GM19238 (cell line): Measurements from ENCODE around the gene MTM1.
A peak's percentile ranks its signal among the peaks of the same experiment; 100 is the strongest.

Experiments
- DNase-seq: peaks from one replicate; pipeline ENCODE4 v3.0.0; 2011; ENCODE audit warnings: low spot score; ENCODE audit not compliant: insufficient read length

MTM1 gene

DNA sequence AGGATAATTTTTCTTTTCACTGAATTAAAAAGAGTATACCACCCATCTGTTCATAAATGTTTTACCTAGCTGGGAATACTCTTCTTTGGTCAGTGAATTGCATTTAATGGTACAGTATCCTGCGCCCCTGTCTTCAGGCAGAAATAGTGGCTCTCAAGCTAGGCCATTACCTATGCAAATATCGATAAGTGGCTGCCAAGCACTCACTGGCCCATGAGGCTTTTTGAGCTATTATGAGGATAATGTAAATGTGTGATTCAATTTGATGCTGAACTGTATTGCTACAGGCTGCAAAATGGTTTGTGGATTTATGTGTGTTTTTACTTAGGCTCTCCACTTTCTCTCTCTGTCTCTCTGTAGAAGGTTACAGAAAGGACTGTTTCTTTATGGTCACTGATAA, 94.7 kb downstream of the MTM1 start:
- DNase-seq: no peak

DNA sequence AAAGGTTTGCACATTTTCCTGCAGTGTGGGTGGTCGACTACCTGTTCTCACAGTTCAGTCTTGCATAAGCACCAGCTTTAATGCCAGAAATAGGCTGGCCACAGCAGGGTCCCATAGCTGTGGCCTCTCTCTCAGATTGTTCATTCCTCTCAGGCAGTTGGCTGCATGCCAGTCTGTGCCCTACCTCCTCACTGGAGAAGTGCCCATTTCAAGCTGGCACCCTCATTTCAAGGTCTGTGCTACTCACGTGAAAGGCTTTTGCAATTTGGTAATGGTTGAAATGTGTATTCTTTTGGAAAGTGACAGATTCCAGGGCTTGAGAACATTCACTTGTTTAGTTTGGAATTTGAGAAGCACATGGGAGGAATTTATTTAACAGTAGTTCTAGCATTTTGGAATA, 95.9 kb downstream of the MTM1 start:
- no peak for DNase-seq

DNA sequence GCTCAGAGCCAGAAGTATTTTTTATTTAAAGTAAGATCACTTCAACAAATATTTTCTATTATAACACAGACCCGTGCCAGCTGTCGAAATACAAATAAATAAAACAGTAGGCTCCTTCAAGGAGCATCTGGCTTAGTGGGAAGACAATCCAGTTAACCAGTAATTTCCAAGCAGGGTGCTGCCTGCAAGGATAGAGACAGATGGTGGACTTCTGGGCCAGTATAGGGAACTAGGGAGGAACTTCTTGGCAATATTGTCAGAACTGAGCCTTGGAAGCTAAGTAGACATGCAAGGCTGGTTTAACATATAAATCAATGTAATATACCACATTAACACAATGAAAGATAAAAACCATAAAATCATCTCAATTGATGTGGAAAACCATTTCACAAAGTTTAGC, 107.8 kb downstream of the MTM1 start:
- DNase-seq: no peak

DNA sequence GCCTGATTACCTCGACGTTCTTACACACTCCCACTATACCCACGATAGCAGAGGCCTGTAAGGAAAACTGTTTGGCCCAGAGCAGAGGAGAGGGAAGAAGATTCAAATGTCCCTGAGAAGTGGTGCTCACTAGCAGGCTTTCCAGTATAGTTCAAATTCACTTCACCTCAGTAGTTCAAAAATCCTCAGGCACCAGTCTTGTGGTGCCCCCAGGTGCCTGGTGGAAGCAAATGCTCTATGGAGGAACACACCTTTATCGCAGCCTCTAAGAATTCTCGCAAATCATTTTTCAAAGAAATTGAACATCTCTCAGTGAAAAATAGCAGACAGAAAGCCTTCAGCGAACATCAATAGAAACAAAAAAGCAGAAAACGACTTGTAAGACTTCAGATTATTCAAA, 112.6 kb downstream of the MTM1 start:
- DNase-seq: no peak

DNA sequence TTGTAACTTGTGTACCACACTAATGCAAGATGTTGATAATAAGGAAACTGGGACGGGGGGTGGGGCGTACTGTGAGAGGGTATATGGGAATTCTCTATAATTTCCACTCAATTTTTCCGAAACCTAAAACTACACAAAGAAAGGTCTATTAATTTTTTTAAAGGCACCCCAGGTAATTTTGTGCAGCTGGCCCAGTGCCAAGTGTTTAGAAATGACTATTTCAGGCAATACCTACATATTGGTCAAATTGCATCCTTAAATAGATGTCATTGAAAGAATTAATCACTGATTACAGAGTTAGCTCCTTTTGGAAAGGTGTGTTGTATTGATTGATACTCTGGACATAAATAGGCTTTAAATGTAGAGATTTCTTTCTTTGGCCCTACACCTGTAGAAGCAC, 114.7 kb downstream of the MTM1 start:
- DNase-seq: no peak

DNA sequence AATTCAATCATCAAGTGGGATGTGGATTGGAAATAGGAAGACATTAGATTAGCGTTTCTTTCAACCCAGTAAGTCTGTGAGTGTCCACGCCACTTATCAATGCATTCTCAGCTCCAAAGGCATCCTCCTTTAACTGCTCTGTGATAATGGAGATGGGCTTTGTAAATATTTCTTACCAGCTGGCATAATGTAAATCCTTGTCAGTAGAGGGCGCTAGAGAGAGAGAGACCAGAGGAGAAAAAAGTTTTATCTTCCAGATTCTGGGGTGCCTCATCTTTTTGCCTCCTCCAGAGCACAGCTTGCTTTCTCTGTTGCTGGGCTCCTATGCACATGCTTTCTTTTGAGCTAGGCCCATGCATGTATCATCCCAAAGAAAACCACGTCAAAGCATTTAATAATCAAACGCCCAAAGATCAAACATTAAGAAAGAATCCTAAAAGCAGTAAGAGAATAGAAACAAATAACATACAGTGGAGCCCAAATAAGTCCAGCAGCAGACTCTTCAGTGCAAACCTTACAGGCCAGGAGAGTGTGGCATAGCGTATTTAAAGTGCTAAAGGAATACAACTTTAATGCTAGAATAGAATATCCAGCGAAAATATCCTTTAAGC, 115.2 kb downstream of the MTM1 start:
- no peak for DNase-seq

DNA sequence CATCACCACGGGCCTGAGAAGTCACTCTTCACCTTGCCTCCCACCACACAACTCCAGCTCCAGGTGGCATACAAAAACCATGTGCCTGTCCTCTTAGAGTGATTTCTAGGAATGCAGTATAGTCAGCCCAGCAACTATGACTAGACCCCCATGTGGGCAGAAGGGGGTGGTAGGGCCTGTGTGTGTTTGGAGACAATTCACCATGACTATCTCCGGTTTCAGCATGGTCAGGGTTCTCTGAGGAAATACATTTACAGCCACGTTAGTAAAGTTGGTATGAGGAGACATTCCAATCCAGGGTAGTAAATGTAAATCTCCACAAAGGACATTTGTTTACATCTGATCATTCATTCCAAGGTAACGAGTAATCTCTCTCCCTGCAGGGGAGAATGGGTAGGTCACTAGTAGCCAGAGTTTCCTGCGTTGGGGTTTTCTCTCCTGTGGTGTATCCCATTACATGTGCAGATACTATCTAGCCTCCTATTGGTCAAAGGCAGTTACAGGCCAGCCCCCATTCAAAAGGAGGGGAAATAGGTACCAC, 120.6 kb downstream of the MTM1 start:
- DNase-seq: no peak

DNA sequence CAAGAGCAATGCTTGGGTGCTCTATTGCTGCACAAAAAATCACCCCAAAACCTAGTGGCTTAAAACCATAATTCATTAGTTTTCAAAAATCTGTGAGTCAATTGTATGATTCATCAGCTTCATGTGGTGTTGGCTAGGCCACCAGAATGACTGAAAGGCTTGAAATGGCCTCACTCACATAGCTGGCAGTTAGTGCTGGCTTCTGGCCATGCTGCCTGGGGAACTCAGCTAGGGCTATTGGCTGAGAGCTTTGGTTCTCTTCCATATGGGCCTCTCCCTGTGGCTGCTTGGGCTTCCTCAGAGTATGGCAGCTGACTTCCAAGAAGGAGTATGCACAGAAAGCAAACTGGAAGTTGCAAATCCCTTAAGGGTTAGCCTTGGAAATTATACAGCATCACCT, 121.7 kb downstream of the MTM1 start:
- no peak for DNase-seq

DNA sequence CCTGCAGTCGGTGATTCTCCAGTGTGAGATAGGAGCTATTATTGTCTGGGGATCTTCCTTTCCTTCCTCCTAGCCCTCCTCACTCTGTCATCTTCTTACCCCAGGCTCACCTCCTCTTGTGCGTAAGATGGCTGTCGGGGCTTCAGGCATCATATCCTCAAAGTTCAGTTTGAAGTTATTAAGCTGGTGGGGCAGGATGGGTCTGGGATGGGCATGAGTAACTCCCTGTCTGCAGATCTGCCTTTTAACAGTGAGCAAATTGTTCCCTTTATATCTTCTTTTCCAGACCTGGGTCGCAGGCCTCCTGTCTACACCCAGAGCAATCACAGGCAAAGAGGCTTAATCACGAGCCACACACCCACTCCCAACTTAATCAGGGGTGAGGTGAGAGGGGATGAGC, 123.9 kb downstream of the MTM1 start:
- no peak for DNase-seq

DNA sequence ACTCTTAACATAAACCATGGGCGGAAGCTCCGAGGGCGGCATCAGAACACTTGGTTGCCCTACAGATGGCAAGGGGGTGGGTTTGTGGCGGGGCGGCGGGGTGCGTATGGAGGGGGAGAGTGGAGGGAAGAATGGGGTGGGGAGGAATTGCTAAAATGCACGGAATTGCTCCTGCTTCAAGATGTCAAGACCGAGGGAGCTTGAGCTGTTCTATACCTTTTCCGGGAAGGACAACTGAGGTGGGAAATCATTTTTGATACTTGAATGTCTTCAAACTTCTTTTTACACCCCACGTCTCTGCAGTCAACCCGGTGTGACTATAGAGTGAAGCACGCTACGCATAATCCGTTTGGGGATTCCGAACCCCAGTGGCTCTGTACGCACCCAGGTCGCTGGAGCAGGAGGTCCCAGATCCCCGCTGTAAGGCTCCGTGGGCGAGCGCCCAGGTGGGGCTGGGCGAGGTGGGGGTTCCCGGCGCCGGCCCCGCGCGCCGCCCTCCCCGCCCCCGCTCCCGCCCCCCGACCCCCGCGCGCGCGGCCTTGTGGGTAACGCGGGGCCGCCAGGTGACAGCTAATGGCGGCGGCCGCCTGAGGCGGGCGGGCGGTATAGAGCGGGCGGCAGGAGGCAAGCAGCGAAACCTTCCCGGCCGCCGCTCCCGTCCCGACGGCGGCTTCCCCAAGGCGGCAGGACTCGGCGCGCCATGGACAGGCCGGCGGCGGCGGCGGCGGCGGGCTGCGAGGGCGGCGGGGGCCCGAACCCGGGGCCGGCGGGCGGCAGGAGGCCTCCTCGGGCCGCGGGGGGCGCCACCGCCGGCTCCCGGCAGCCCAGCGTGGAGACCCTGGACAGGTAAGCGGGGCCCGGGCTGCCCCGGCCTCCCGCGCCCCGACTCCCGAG, 124.7 kb downstream of the MTM1 start, which contains the start of gene MTMR1:
TSS of gene MTMR1 (plus strand) at position 566 of the 894 bp plus-strand sequence. CDS start at position 701, 135 bp downstream.
- peak; percentile 55 for DNase-seq

DNA sequence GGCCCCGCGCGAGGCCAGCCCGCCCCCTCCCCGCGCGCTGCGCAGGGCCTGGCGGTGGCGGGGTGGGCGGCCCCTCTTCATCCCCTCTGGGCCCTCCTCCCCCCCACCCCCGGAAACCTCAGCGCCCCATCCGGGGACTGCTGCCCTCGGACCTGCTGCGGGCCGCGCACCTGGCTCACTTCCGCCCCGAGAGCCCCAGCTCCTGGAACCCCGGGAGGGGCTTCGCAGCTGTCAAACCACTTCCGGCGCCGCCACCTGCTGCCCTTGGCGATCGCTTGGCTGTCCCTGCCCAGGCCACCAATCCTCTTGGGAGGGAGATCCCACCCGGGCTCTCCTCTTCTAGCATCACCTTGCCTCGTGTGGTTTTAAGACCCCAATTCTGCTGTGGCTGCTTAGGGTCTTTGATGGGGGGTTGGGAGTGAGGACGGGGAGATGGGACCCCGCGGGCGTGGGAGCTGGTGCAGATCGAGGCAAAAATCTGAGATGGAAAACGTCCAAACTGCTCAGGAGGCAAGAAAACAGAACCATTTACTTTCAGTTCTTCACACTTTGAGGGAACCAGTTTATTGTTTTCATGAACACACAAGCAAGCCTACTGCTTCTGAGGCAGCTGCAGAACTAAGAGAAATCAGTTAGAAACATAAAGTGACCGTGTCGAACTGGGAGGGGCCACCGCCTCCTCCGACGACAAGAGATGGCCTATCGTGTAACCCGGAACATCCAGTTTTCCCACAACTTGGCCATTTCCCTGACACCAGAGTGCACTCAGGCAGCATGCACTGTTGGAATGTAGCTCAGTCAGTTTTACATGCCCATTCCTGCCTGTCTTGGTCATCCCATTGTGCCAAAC, 125.5 kb downstream of the MTM1 start:
- DNase-seq: peak; percentile 85

DNA sequence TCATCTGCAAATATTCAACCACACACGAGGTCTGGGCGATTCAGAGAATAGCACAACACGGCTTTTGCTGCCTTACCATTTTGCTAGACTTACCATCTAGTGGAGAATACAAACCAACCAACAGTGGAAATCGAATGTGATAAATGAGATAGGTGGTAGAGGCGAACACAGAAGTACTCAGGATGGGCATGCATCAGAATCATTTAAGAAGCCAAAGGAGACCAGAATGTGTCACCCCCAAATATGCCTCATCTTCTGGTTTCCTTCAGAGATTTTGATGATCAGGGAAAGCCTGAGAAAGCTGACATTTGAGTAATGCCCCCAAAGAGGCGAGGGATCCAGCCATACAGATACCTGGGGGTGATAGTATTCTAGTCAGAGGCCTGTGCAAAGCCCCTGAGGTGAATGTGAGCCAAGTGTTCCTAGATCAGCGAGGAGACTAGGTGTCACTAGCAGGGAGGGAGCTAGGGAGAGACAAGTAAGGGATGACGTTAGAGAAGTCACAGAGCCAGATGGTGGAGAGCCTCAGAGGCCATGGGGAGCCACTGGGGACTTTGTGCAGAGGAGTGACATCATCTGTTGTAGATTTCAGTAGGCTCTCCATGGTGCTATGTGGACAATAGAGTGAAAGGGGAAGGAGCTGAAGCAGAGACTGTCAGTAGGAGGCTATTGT, 126.5 kb downstream of the MTM1 start:
- DNase-seq: no peak

DNA sequence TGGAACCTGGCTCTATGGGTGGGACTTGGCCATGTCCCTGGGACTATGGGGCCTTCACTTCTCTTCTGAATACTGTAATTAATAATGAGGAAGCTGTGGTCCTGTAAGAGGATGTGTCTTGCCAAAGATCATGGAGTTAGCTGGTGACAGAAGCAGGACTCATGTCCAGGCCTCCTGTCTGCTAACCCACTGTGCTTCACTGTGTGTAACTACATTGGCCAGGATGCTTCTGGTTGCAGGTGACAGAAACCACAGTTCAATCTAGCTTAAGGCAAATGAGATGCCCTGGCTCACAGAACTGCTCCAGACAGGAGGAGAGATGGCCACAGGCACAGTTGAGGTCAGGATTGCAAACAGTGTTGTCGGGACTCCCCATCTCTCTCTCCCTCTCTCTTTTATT, 127.9 kb downstream of the MTM1 start:
- DNase-seq: no peak

DNA sequence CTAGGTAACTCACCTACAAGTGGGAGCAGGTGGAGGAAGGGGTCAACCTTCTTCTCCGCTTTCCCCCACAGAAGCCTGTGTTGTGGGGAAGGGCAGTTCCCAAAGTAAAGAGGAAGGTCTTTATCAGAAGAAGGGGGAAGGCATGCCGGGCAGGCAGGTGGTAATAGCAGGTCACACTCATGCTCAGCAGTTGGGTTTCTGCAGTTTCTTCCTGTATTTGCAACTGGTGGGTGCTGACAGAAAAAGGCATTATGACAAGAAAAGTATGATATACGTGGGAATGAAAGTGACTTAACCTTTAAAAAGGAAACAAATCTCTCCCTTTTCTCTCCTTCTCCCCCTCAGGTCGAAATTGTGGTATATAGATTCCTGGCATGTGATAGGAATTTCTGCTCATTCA, 128.4 kb downstream of the MTM1 start:
- DNase-seq: no peak

DNA sequence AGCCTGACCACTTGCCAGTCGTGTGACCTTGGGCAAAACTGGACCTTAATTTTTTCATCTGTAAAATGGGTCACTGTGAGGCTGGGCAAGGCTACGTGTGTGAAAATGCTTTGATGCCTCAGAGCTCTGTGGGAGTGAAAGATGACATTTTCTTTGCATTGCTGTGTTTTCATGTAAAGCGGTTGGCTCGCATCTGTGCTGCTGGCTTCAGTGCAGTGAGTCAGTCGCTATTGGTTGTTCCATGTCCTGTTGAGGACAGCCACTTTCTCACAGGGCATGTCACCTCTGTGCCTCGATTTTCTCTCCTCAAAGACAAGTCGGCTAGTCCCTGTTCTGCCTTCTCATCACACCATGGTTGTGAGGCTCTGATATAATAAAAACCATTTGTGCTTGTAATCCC, 129.2 kb downstream of the MTM1 start:
- DNase-seq: no peak

DNA sequence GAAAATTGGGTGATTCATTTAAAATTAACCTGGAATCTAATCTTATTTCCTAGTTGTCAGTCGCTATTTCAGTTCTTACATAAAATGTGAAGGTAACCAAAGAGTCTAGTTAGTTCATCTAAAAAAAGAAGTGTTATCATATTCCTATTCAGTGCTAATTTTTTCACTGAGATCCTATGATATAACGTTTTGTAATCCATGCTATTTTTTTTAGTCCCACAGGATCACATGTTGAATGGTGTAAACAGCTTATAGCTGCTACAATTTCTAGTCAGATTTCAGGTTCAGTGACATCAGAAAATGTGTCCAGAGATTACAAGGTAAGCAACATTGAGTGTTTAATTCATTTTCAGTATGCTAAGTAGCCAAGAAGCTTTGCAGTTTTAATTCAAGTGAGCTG, 130.6 kb downstream of the MTM1 start:
- DNase-seq: no peak

DNA sequence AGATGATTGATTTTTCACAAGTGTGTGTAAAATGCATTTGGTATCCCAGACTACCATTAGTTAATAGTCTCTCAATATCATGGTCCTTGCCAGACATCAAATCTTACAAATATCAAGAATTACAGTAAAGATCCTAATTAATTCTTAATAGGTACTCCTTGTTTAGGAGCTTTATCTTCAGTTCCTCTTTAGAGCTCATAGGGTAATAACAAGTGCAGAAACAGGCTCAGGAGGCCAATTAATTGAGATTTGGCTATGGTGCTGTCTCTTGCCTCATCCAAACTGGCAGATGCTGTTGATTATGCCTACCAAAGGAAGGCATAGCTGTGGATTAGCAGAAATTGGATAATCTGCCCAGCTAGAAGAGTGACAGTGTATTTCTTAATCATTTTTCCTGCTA, 131.7 kb downstream of the MTM1 start:
- no peak for DNase-seq

DNA sequence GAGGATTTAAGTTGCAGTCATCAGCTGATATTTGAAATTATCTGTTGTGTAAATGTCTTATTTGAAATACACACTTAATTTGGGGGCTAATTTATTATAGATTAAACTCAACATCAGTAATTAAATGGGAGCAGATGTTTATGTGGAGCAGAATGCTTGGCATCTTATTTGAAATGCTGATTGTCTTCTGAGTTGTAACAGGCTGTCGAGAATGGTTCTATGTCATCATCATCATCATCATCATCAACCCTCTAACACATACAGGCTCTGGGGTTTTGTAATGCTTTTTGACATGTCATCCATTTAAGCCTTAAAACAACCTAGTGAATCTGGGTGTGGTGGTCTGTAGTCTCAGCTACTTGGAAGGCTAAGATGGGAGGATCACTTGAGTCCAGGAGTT, 133.0 kb downstream of the MTM1 start:
- DNase-seq: no peak

DNA sequence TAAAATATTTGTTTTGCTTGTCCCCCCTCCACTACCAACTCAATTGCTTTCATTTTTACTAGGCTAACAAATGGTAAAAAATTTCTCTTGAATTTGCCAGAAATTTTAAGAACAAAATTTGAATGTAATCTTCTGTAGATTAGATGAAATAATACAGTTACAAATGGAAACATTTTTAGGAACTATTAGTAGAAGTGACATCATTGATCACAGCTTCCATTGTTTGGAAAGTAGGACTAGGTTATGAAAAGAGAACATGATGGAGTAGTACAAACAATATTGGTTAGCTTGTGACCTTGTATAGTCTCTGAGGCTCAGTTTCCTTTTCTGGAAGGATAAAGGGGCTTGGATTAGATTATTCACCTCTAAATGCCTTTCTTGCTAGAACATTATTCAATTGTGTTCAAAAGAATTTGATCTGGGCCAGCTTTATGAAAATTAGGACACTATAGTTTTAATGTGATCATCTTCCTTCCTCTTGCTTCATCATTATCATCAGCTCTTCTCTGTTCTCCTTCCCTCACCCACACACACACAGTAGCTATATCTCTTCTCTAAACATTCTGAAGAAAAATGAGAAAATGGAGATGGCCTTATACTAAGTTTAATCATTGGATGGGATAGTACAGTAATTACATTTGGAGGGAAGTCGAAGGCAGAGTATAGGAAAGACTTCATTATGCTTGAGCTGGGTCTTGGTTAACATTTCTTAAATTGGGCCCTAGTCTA, 134.7 kb downstream of the MTM1 start:
- no peak for DNase-seq

DNA sequence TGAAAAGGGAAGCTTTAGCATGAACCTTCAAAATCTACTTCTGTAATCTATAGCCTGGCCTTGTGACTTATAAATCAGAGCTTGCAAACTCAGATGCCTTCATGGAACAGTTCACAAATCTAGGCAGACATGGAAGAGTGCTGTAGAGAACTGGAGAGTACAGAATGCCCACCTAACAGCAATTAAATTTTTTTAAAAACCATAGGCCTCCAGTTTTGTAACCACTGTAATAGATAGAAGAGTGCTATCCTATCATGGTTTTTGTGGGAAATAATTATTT, 135.2 kb downstream of the MTM1 start:
- DNase-seq: no peak
